Renal pelvis (tissue), 4 donors: ENCODE measurements around the gene ECE1. TPM values are rescaled to one million over a fixed set of nuclear protein-coding genes. Genes with fewer than 3 reads are reported as not detected.
"Not testable (repeated sequence)": the region's sequence is repeated elsewhere in the genome, so short reads cannot be mapped to it uniquely, and the experiment has no call there.

Source experiments
- DNase-seq: peaks from one replicate; pipeline ENCODE4 v3.0.0-alpha.2; 2013
- polyA plus RNA-seq, 3 donors: library from polyadenylated mRNA; unstranded; fragments of 120-200 nt; gene quantifications; one replicate each; pipeline ENCODE4 v1.2.1, GENCODE V29; 2013; ENCODE audit not compliant: insufficient read length in 3 of 3

ECE1 gene
- polyA plus RNA-seq, 3 donors: 42.0 to 51.7 (median 46.9) TPM

DNA sequence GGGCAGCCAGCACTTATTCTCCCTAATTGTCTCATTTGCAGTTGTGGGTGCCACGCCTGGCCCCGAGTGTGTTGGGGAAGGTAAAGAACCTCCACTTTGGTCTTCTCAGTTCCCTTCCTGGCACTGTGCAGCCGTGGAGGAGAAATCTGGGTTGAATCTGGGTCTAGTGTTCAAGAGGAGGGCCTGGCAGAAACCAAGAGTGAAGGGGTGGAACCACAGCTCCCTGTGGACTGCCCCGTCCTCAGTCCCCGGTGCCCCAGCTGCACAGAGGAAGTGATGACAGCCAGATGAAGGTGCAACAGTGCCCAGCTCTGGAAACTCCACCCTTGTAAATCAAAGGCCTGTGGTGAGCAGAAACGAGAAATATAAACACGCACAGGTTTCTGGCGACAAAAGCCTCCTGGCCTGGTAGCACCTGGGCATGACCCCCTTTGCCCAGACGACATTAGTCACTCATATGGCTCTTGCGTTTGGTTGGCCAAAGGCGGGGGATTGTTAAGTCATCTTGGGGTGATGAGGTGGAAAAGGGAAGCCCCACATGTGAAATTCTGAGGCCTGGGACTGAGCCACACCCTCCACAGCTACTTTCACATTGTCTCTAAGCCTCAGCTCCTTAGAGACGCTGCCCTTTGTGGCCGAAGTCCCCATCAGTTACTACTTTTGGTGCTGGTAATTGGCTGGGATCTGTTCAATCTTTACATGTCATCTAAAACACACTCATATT lies 4.2 kb upstream of the ECE1 start:
- no peak for DNase-seq

DNA sequence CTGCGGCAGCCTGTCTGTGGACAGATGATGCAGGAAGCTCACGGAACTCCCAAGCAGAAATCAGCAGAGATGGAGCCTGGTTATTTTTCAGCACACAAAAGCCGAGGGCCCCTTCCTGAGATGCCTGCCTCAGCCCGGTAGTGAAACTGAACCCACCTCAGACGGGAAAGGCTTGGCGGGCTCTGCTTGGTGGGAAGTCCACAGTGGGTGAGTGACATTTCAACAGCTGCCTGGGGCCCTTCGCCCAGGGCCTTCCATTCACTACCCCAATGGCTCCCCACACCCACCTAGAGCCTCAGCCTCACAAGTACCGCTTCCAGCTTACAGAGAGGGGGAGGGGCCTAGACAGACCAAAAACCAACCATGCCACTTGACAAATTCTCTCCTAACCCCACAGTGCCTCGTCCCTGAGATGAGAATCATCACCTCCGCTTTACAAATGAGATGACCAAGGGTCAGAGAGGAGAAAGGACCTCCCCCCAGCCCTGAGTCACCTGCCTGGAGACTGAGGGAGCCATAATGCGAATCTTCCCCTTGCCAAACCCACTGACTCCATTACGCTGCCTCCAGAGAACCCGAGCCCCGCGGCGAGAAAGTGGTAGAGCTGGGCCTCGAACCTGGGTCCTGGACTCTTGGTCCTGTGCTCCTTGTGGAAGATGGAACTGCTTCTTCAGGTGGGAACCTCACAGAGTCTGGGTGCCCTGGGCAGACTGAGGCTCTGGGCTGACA lies 3.4 kb upstream of the ECE1 start:
- DNase-seq: no peak

DNA sequence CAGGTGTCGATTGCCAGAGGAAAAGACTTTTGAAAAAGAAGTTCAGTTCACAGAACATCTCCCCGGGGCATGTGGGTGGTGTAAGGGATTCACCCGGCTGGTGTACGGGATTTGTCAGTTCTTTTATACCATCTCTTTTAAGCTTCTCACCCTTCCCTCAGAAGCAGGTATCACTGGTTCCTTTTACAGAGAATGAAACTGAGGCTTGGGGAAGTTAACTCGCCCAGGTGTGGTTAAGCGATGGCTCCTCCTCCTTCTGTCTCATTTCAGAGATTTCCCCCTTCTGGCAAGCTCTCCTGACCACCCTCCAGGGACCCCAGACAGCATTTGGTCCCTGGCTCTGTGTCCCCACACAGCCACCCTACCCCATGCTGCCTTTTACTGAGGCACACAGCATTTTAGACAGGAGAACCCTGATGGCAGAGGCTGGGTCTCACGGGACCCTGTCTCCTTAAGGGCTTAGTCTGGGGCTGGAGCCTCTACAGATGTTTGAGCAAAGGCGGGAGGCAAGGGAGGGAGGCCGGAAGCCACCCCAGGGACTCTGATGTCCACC lies 2.8 kb upstream of the ECE1 start:
- no peak for DNase-seq

DNA sequence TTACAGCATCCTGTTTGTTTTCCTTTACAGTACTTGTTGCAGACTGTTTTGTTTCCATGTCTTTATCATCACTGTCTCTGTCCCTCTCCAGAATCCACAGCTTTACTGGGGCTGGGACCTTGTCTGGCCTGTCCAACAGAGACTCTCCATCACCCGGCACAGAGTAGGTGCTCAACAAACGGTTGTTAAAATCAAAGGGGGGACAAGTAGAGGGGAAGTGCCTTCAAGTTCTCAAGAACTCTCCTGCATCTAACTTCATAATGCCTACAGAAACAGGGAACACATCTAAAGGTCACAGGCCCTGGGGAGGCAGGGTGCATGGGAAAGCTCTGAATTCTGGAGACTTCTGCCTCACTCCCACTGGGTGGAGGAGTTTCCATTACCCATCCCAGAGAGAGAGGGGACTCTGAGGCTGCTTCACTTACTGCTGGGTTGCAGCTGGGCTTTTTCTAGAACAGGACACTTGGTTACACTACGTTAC lies 2.3 kb upstream of the ECE1 start:
- no peak for DNase-seq

DNA sequence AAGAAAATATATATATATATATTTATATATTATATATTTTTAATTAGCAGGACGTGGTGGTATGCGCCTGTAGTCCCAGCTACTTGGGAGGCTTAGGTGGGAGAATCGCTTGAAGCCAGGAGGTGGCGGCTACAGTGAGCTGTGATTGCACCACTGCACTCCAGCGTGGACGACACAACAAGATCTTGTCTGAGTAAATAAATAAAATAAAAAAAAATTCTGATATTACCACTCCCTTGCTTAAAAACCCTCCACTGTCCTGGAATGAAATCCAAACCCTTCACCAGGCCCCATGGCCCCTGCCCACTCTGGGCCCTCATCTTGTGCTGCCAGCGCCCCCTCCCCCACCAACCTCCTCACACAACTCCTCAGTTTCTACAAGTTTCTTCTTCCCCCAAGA lies 1.7 kb upstream of the ECE1 start:
- DNase-seq: no peak

DNA sequence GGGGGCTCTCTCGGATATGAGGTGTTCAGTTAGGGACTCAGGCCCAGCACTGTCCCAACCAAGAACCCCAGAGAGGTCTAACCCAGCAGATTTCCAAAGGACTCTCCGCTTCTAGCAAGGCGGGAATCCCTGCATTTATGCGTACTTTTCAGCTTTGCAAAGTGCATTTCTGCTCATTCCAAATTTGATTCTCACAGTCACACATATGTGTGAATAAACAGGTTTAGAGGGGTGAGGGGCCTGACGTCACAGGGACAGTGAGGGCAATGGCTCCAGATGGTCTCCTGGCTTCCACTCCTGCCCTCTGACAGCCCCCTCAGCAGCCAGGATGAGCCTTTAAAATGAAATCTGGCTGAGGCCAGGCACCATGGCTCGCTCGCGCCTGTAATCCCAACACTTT lies 921 bp upstream of the ECE1 start:
- no peak for DNase-seq

DNA sequence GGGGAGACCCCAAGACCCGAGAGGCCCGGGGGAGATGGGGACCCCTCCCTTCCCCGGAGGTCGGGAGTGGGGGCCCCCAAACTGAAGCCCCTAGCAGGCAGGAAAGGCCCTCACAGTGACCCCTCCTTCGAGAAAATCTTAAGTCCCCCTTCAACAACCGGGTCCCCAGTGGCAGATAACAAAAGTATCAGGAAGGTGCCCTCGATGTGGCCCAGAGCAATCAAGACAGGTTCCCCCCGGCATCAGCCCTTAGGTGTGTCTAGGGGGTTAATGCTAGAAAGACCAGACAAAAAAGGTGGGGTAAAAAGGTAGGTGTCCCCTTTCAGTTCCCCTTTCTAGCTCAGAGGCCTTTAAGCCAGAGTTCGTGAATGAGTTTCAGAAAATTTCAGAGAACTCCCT lies 282 bp upstream of the ECE1 start:
- DNase-seq: no peak

DNA sequence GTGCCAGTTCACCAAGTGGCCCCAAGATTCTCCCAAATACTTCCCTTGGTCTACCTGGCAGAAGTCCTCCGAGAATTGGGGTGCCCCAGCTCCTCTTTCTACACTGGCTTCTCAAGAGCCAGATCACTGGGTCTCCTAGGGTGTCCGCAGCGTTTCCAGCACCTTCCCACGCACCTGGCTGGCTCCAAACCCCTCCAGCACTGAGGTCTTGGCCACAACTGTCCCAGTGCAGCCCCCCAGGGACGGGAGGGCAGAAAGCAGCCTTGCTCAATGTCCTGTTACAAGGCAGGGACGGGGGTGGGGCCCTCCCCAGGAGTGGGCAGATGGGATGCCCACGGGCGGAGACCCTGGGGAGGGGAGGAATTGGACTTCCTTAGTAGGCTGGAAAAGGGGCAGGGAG lies 1.1 kb downstream of the ECE1 start:
- no peak for DNase-seq

DNA sequence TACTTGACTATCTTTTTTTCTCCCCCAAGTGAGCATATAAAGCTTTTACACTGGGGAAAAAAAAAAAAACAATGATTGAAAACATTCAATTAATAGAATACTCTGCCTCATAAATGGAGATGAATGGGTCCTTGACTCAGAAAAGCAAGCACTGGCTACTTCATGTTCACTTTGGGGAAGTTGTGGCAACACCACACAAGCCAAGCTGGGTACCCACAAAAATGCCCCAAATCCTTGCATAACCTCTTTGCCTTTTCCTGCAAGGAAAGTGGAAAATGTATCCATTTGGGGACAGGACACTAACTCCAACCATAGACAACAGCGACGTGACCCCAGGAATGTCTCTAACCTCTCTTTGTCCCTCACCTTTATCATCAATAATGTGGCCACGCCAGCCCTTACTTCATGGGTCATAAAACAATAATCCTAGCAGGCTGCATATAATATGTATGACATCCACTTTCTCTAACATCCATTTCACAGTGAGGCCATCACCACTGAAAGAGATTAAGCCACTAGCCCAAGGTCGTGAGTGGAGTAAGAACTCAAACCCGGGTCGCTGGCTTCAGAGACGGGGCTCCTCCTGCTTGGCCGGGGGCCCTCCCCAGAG lies 2.3 kb downstream of the ECE1 start:
- DNase-seq: no peak

DNA sequence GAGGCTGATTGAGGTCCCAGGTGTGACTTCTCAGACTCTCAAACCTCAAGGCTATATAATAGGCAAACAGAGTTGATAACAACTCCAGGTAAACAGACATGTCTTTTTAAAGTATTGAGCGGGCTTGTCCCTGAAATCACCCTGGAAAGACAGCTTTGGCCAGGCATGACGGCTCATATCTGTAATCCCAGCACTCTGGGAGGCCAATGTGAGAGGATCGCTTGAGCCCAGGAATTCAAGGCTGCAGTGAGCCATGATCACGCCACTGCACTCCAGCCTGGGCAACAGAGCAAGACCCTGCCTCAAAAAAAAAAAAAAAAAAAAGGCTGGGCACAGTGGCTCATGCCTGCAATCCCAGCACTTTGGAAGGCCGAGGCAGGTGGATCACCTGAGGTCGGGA lies 4.9 kb downstream of the ECE1 start:
- DNase-seq: not testable (repeated sequence)

DNA sequence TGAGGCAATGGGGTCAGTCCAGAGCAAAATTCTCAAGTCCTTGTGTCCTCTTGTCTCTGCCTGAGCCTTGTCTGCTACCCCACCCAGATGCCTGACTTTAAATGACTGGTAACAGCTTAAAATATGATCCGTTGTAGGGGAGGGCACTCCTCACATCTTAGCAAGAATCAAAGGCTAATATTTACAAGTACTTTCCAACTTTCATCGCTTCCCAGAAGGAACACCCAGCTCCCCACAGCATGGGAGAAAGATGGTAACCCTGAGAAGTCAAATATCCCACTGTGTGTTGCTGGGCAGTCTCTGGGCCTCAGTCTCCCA lies 5.2 kb downstream of the ECE1 start:
- DNase-seq: no peak

DNA sequence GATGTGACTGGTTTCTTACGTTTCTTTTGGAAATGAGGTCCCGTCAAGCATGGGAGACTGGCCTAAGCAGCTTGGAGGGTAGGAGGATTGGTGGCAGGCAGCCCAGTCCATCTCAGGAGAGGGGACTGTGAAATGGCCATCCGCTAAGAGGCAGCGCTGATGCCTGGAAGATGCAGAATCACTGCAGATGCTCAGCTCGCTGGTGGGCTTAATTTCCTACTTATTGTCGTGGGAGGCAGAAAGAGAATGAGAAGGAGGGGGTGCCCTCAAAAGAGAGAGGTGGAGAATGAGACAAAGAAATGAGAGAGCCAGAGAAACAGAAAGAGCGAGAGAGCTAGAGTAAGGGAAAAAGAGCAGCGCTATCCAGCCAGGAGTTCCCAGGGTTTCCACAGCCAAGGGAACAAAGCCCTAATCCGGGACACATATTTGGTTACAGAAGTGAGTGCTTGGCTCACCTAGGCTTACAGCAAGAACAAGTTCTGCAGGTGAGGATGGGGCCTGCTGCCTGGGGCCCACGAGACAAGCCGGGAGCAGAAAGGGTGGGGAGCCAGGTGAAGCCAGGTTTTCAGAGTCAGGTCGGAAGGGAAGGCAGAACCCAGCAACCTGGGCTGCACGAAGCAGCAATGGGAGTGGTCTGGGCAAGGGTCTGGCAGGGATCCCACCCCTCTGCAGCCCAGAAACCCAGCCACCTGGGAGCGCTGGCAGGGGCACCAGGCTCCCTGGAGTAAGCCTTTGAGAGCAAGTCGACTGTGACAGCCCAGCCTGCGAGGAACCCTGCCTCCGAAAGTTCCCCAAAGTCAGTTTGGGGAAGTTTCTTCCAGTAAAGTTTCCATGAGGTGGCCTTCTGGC lies 5.8 kb downstream of the ECE1 start:
- DNase-seq: no peak

DNA sequence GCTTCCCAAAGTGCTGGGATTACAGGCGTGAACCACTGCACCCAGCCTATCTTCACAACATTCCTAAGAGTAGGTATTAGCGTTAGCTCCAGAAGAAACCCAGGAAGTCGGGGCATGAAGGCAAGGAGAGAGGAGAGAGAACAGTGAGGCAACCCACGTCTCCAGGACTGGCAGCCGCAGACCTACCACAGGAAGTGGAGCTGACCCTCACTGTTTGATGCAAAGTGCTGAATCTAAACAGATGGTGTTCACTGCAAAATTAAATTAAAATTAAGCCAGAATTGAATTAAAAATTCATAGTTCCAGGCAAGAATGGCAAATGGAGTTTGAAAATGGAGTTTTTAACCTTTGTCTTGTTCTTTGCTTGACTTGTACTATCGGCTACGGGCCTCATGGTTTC lies 6.7 kb downstream of the ECE1 start:
- no peak for DNase-seq

DNA sequence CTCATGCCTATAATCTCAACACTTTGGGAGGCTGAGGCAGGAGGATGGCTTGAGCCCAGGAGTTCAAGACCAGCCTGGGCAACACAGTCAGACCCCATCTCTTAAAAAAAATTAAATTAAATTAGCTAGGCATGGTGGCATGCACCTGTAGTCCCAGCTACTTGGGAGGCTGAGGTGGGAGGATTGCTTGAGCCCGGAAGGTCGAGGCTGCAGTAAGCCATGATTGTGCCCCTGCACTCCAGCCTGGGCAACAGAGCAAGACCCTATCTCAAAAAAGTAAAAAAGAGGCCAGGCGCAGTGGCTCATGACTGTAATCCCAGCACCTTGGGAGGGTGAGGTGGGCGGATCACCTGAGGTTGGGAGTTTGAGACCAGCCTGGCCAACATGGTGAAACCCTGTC lies 8.2 kb downstream of the ECE1 start:
- not testable (repeated sequence) for DNase-seq

DNA sequence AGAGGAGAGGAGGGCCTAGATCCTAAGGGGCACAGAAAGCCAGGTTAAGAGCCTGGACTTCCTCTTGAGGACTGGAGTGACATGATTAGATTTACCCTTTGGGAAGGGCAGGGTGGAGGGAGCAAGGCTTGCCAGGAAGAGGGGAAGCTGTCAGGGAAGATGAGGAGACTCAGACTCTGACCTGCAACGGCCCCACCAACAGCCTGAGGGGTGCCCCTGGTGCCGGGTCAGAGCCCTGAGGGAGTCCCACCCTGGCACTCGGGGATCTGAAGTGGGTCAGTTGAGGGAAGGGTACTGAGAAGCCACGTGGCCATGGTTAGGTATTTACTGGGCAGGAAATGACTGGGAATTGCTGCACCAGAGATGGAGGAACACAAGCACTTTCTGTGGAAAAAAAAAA lies 9.8 kb downstream of the ECE1 start:
- DNase-seq: no peak

DNA sequence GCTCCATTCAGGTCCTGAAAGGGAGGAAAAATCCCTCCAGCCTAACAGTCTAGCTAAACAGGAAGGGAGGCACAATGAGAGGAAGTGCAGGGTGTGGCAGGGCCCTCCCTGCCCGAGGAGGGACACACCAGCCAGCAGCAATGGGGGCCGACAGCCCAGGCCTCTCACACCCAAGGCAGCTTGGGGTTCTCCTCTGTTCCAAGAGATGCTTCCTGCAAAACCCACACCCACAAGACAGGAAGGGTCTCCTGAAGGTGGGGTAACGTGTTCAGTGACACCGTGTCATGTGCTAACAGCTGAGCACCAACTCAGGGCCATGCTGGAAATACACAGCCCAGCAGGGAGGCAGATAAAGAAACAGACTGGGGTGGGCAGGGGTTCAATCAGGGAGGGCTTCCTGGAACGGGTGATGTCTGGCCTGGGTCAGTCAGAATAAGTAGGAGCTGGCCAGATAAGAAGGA lies 10.2 kb downstream of the ECE1 start:
- no peak for DNase-seq

DNA sequence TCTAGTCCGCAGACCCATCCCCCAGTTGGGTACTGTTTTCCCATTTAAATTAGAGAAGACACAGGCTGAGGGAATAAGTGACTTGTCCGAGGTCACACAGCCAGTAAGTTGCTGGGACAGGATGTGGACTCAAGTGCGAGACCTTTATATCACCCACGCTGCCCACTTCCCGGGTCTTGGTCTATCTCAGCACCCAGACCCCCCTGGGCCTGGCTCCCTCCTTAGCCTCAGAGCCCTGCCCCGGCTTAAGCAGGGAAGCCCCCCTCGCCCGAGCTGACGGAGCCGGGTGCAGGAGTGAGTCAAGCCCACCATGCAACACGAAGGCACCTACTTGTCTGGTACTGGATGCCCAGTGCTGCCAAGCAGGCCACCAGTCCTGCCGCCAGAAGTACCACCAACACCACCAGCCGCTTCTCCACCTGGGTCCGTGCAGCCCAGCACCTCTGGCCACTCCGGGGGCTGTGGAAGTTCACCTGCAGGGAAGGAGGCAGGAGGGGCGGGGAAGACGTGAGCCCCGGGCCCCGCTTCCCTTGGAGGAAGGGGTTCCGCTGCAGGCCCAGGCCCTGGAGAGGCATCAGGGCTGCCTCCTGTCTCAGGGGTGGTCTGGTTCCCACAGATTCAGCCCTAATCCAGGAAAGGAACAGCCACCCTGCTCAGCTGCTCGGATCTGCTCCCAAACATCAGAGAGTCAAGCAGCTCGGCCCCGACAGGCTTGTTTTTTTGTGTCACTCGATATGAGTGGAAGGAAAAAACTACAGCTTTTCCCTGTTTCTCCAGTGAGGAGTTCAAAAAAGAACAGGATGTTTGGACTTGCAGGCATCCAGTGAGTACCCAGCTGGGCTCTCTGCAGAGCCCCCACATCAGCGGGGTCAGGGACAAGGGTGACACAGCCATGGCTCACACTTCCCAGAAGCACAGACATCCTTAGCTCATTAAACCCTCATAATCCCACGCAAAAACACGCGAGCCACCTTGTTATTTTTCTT lies 11.1 kb downstream of the ECE1 start:
- peak; percentile 35 for DNase-seq

DNA sequence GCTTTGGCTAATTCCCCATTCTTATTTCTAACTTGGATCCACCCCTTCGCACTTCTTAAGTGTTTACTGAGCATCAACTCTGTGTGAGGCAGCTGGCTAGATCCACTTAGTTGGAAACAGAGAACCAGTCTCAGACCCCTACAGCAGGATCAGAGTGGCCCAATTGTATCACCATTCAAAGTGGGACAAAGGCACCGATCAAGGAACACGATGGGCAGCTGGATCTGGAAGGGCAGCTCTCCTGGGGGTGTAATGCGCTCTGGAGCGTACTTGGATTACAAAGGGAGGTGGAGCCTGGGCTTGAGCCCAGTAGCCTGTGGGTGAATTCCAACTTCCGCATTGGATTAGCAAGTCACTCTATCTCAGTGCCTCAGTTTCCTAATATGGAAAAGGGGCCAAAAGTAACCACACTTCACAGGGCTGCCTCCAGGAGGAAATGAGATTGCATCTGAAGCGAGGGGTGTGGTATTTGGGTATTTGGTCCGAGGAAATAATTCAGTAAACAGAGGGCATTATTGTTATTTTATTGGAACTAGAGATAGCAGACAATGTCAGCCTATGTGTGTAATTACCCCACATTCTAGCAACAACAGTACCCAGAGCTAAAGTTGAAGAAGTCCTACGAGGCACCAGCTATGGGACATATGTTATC lies 11.9 kb downstream of the ECE1 start:
- no peak for DNase-seq

DNA sequence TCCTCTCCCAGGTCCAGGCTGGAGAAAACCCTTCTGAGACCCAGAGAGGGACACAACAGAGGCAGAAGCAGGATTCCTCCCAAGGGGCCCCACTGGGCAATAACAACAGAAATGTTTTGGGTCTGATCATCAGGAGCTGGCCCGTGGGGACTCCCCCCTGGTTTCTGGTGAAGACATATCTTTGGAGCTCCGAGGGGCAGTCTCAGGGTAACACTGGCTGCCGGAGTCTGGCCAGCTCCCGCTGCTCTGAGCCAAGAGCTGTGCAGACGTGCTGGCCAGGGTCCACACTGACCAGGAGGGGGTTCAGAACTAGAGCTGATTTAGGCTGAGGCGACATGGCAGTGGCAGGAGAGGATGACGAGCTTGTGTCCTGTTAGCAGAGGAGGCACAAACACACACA lies 13.1 kb downstream of the ECE1 start:
- no peak for DNase-seq

DNA sequence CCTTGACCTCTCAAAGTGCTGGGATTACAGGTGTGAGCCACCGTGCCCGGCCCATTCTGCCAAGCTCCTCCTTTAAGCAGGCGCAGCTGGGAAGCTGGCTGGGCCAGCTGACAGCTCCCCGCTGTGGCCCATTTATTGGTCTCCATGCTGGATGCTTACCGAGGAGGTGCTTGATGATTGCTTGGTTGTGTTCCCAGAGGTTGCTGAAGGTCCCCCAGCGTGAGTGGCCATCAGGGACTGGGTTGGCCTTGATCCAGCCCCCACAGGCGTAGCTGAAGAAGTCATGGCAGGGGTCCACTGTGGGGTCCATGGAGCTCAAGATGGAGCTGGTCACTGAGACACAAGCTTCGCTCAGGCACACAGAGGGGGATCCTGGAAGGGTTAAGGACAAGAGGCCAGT lies 17.7 kb downstream of the ECE1 start:
- DNase-seq: no peak
